GM19452 (cell line): ENCODE measurements around the gene B4GALNT2.
"Not testable (repeated sequence)": the region's sequence is repeated elsewhere in the genome, so short reads cannot be mapped to it uniquely, and the experiment has no call there.

Source experiments
- ATAC-seq: cut with Tn5 transposase; IDR thresholded peaks from one replicate; pipeline ENCODE4 v1.9.1; 2021; ENCODE audit not compliant: unreplicated experiment

B4GALNT2 gene

DNA sequence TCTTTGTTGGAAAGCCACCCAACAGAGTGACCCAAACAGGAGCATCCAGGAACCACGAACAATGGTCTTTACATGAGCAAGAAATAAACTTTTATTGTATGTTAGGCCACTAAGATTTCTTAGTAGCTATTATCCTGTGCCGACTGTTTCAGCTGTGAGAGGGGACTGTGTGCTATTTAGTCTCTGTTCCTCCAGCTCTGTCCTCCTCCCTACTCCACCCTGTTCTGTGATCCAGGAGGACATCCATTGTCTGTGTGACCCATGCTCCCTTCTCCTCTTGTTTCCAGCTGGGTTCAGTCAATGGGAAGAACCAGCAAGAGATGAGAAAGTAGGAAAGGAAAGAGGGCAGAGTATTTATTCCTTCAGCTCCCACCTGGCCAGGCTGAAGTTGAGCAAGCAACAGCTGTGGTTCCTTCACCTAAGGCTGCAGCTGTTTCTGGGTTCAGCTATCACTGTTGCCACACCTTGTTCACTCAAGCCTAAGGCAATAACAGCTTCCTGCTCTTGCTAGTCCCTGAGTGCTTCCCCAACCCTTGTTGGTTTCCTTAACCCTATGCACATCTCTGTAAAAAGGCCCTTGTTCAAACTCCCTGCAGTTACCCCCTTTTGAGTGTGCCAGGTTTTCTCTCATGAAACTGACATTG is 14.9 kb upstream of the B4GALNT2 start:
- no peak for ATAC-seq

DNA sequence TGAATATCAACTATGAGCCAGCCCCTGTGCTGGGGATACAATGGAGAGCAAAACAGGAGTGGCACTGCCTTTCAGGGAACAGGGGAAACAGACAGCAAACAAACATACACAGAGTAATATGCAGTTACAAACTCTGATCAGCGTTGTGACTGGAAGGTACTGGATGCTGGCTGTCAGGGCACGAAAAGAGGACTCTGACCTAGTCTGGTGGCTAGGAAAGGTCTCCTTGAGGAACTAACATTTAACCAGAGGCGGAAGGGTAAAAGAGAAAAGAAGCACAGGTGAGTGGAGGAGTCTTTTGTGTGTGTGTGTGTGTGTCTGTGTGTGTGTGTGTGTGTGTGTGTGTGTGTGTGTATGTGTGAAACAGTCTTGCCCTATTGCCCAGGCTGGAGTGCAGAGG is 12.4 kb upstream of the B4GALNT2 start:
- ATAC-seq, result no peak

DNA sequence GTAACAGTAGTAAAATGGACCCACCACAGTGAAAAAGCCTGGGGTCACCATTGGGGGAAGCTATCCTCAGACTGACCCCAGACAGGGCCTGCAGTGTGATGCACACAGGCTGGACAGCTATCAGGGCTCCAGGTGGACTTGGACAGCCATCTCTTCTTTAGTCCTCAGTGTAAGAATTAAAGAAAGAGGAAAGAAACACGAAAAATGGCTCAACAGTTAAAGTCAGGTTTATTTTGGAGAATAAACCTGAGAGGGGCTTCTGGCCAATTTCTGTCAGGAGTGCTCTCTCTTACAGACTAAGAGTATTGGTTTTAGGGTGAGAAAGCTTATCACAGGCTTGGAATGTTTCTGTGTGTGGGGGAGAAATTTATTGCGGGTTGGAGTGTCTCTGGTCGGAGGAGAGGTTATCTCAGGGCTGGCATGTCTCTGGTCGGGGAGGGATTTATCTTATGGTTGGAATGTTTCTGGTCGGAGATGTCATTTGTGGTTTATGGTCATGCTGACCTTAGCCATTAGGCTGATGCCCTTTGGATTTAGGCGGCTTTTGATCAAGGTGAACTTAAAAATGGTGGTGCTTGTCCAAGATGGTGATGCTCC is 10.8 kb upstream of the B4GALNT2 start:
- ATAC-seq, result no peak

DNA sequence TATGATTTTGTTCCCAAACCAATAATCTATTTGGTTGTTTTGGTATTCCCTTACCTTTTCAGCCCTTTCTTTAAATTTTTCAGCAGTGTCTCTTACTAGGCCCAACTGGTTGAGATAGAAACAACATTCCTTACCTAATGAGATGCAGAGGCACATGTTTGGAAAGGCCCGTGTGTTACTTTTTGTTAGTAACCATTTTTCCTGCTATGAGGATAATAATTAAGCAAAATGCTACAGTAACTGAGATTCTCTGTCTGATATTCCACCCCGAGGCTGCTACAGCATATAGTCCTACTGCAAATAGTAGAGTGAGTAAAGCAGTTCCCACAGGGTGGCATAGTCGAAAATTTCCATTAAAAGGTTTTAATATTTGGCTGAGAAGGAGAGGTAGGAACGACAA is 10.0 kb upstream of the B4GALNT2 start:
- ATAC-seq, result no peak

DNA sequence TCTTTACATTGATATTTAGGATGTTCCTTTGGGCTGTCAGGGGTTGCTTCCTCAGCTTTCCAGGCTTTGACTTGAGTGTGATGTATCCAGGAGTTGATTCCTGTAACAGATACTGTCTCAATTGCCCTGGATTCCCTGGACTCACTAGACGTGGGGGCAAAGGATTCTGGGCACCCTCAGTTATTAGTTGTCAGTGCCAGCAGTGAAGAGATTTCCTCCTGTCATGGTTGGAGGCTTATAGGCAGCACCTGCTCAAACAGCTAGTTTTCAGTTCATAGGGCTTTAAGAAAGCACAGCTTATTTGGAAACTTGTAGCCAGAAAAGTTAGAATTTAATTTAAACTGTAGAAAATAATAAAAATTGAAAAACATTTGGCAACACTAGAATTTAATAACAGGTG is 9.5 kb upstream of the B4GALNT2 start:
- no peak for ATAC-seq

GRCh38 chr17:49125449-49125848 is 7.1 kb upstream of the B4GALNT2 start:
- ATAC-seq, result no peak

GRCh38 chr17:49126183-49126859 is 6.2 kb upstream of the B4GALNT2 start:
- not testable (repeated sequence) for ATAC-seq

- not testable (repeated sequence) for ATAC-seq
Measured at GRCh38 chr17:49129359-49129950, 3.1 kb upstream of the B4GALNT2 start.

- no peak for ATAC-seq
Measured at GRCh38 chr17:49130891-49131290, 1.7 kb upstream of the B4GALNT2 start.

DNA sequence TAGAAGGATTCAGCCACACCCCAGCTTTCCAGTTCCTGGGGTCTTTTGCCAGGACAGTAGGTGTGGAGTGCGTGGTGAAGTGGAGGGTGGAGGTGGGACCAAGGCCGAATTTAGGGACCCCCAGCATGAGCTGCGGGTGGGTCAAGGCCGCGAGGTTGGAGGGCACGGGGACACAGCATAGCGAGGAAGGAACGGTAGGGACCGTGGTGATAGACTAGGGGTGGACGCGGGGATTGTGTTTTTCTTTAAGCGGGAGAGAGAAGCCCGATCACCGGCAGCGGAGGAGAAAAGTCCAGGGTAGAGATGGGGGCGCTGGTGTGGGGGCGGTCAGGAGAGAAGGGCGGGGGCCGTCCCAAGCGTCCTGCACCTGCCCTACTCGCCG is 261 bp upstream of the B4GALNT2 start:
- ATAC-seq, result no peak

GRCh38 chr17:49136335-49136734 is 3.8 kb downstream of the B4GALNT2 start:
- ATAC-seq, result no peak

- not testable (repeated sequence) for ATAC-seq
Measured at GRCh38 chr17:49145654-49146053, 13.1 kb downstream of the B4GALNT2 start.

GRCh38 chr17:49146620-49147306 is 14.2 kb downstream of the B4GALNT2 start:
- ATAC-seq, result no peak

DNA sequence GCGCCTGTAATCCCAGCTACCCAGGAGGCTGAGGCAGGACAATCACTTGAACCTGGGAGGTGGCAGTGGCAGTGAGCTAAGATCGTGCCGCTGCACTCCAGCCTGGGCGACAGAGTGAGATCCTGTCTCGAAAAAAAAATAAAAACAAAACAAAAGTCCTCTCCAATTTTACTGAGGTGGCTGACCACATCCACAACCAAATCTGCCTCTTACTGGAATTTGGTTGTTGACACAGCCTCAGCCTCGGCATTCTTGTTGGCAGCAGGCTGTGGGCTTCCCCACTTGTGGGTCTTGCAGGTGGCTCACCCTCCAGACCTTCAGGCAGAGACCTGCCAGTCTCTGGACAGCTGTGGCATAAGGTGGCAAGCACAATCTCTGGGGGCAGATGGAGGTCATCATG is 15.6 kb downstream of the B4GALNT2 start:
- no peak for ATAC-seq

GRCh38 chr17:49151996-49152395 is 19.4 kb downstream of the B4GALNT2 start:
- ATAC-seq, result no peak

DNA sequence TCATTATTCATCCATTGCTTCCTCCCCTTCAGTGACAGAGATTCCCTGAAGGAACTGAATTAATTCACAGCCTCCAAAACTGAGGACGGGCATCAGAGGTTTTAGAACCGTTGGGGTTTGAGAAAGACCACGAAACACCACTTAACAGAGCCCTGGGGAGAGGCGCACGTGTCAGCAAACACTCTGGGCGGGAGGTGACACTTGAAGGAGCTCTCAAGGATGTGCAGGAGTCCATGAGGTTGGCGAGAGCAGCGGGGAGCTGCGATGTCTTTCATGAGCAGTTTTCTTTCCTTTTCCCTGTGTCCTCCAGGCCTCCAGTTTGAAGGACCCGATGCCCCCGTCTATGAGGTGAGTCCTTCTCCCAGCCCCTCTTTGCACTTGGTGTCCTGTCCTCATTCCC is 23.7 kb downstream of the B4GALNT2 start:
- no peak for ATAC-seq

- no peak for ATAC-seq
Measured at GRCh38 chr17:49157784-49158183, 25.2 kb downstream of the B4GALNT2 start.

- ATAC-seq, result no peak
Measured at GRCh38 chr17:49162866-49163265, 30.3 kb downstream of the B4GALNT2 start.

DNA sequence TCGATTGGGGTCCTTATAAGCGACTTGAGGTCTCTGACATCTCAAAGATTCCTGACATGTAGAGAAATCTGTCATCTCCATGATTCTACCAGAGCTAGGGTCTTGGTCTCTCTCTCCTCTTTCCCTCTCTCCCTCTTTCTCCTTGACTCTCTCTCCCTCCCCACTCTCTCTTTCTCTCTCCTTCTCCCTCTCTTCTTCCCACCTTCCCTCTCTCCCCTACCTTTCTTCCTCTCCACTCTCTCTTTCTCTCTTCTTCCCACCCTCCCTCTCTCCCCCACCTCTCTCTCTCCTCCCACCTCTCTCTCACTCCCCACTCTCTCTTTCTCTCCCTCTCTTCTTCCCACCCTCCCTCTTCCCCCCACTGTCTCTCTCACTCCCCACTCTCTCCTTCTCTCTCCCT is 32.6 kb downstream of the B4GALNT2 start:
- ATAC-seq, result no peak

DNA sequence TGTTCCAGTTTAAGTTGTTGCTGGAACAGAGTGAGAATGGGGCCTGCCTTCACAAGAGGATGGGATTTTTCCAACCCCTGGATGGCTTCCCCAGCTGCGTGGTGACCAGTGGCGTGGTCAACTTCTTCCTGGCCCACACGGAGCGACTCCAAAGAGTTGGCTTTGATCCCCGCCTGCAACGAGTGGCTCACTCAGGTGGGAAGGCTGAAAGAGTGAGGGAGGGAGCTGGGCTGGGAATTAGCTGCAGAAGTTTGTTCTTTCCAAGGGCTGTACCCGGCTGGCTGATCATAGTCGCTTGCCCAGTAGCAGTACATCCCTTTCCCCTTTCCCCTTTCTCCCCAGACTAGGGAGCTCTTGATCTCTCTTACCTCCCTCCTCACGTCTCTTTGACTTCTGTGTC is 36.1 kb downstream of the B4GALNT2 start:
- ATAC-seq, result no peak

GRCh38 chr17:49170216-49170615 is 37.6 kb downstream of the B4GALNT2 start:
- ATAC-seq, result no peak

- not testable (repeated sequence) for ATAC-seq
Measured at GRCh38 chr17:49170711-49171110, 38.1 kb downstream of the B4GALNT2 start.
